Gastroesophageal sphincter (tissue), 3 donors: ENCODE results near the gene RCCD1.
A peak's percentile ranks its signal among the peaks of the same experiment; 100 is the strongest.

ENCODE experiments used
- POLR2A ChIP-seq, 2 donors: fragments of 450-650 bp; IDR thresholded peaks; one replicate each; pipeline ENCODE4 v1.6.1; 2017; ENCODE audit warnings: antibody characterized with exemption in 2 of 2, mild to moderate bottlenecking in 2 of 2, moderate library complexity in 1 of 2
- POLR2AphosphoS5 ChIP-seq: sonication (generic); formaldehyde crosslinking; IDR thresholded peaks from one replicate; pipeline ENCODE4 v1.6.1; 2017; ENCODE audit warnings: antibody characterized with exemption
- TF ChIP-seq, protein P1 (sequence below), 4 experiments: fragments of 200-600 bp in 2 of 4; fragments of 450-650 bp in 2 of 4; sonication (generic) in 1 of 4; IDR thresholded peaks; one replicate each; pipeline ENCODE4 v1.5.1; 2017 to 2019; ENCODE audit warnings: antibody characterized with exemption in 4 of 4, mild to moderate bottlenecking in 2 of 4, moderate library complexity in 2 of 4

DNA sequence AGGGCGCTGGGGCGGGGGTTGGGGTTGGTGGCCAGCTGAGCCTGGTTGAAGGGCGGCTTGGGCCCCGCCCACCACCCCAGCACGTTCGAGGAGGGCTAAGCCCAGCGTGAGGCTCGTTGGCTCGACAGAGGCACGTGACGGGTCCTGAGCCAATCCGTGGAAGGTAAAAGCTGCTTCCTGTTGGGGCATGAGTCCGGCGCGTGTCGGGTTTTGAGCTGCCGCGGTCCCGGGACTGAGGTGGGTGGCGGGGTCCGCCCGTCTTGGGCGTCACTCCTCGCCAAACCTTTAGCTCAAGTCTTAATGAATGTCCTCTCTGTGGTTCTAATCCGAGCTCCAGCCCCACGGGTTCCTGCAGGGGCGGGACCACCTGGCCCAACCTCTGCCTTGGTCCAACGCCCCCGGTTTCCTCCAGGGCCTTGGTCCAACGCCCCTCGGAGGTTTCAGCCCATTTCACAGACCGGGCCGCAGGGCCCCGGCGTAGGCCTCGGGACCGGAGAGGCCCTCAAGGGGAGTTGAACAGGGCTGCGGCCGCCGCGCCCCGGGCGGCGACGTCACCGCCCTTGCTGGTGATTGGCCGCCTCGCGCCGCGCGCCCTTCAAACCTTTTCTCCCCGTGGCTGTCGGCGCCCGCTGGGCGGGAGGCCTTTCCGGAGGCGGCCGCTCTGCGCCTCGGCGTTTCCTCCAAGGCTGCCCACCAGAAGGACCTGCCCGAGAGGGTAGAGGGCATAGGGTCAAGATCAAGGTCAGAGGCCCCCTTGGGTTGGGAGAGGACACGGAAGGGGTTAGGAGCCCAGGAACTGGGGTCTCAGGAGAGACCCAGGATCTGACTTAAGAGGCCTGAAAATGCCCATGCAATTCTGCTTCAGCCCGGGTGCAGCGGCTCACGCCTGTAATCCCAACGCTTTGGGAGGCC, at the start of gene RCCD1:
- TF ChIP-seq, protein P1, sequence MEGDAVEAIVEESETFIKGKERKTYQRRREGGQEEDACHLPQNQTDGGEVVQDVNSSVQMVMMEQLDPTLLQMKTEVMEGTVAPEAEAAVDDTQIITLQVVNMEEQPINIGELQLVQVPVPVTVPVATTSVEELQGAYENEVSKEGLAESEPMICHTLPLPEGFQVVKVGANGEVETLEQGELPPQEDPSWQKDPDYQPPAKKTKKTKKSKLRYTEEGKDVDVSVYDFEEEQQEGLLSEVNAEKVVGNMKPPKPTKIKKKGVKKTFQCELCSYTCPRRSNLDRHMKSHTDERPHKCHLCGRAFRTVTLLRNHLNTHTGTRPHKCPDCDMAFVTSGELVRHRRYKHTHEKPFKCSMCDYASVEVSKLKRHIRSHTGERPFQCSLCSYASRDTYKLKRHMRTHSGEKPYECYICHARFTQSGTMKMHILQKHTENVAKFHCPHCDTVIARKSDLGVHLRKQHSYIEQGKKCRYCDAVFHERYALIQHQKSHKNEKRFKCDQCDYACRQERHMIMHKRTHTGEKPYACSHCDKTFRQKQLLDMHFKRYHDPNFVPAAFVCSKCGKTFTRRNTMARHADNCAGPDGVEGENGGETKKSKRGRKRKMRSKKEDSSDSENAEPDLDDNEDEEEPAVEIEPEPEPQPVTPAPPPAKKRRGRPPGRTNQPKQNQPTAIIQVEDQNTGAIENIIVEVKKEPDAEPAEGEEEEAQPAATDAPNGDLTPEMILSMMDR (IDR thresholded peaks at IDR 0.05), result peak in 2 of 4 experiments; percentile 5 to 21
- TF ChIP-seq POLR2AphosphoS5 (peak; percentile 83), POLR2A (IDR thresholded peaks at IDR 0.05) (peak; percentile 53)
